MM.1S (cell line): Measurements from ENCODE around the gene DDIAS.

ENCODE experiments used
- DNase-seq: peaks from one replicate; pipeline ENCODE4 v3.0.0-alpha.2; 2015
- H2AFZ ChIP-seq: fragments of 300-600 bp; sonication (generic); 2 replicates; pipeline ENCODE4 v1.6.0; 2016; ENCODE audit warnings: antibody characterized with exemption, low read length
- H3F3A ChIP-seq: fragments of 300-600 bp; sonication (generic); 2 replicates; pipeline ENCODE4 v1.6.1; 2016; ENCODE audit warnings: mild to moderate bottlenecking, antibody characterized with exemption, low read length, moderate library complexity, mixed read lengths; ENCODE audit not compliant: insufficient read depth
- H3K27ac ChIP-seq: fragments of 300-600 bp; sonication (generic); 2 replicates; pipeline ENCODE4 v1.5.1; 2016; ENCODE audit warnings: mild to moderate bottlenecking, low read length
- H3K27me3 ChIP-seq: fragments of 300-600 bp; sonication (generic); replicated peaks from 2 replicates; pipeline ENCODE4 v1.6.0; 2016; ENCODE audit warnings: low read length; ENCODE audit not compliant: insufficient read depth
- H3K36me3 ChIP-seq: fragments of 300-600 bp; sonication (generic); replicated peaks from 2 replicates; pipeline ENCODE4 v1.6.1; 2016; ENCODE audit warnings: mild to moderate bottlenecking, low read length, mixed read lengths; ENCODE audit not compliant: insufficient read depth
- H3K4me1 ChIP-seq: fragments of 300-600 bp; sonication (generic); 2 replicates; pipeline ENCODE4 v1.6.1; 2016; ENCODE audit warnings: low read length, mixed read lengths
- H3K4me2 ChIP-seq: fragments of 300-600 bp; sonication (generic); 2 replicates; pipeline ENCODE4 v1.6.0; 2016; ENCODE audit warnings: low read depth, low read length
- H3K4me3 ChIP-seq: fragments of 300-600 bp; sonication (generic); 2 replicates; pipeline ENCODE4 v1.5.1; 2016; ENCODE audit warnings: low read length, mixed read lengths
- H3K79me2 ChIP-seq: fragments of 300-600 bp; sonication (generic); 2 replicates; pipeline ENCODE4 v1.6.1; 2016; ENCODE audit warnings: mixed run types, low read length, mixed read lengths
- H3K9ac ChIP-seq: fragments of 300-600 bp; sonication (generic); 2 replicates; pipeline ENCODE4 v1.6.1; 2016; ENCODE audit warnings: low read length, mixed read lengths
- H3K9me2 ChIP-seq: fragments of 300-600 bp; sonication (generic); replicated peaks from 2 replicates; pipeline ENCODE4 v1.6.1; 2016; ENCODE audit warnings: mild to moderate bottlenecking, low read length, mixed read lengths; ENCODE audit not compliant: insufficient read depth
- H3K9me3 ChIP-seq: fragments of 300-600 bp; sonication (generic); replicated peaks from 2 replicates; pipeline ENCODE4 v1.6.1; 2016; ENCODE audit warnings: mild to moderate bottlenecking, low read length, mixed read lengths; ENCODE audit not compliant: insufficient read depth
- H4K20me1 ChIP-seq: fragments of 300-600 bp; sonication (generic); 2 replicates; pipeline ENCODE4 v1.6.1; 2016; ENCODE audit warnings: mild to moderate bottlenecking, low read length, moderate library complexity, mixed read lengths; ENCODE audit not compliant: insufficient read depth
- CTCF ChIP-seq: fragments of 300-600 bp; sonication (generic); IDR thresholded peaks from 2 replicates; pipeline ENCODE4 v1.5.1; 2016; ENCODE audit warnings: antibody characterized with exemption, low read length, mixed read lengths
- EZH2 ChIP-seq: fragments of 300-600 bp; sonication (generic); optimal IDR thresholded peaks from 2 replicates; pipeline ENCODE3; 2017; ENCODE audit warnings: low read depth, mild to moderate bottlenecking, antibody characterized with exemption, low read length, mixed read lengths
- EZH2phosphoT487 ChIP-seq: fragments of 300-600 bp; sonication (generic); IDR thresholded peaks from 2 replicates; pipeline ENCODE4 v1.6.1; 2018; ENCODE audit warnings: antibody characterized with exemption, low read length

Gene DDIAS

GRCh38 chr11:82872377-82873150 lies 29.0 kb upstream of the DDIAS start:
- no peaks in the 10 kb centered on the region for H3K36me3 ChIP-seq
- H3K9me2 ChIP-seq, result no peaks in the 10 kb centered on the region
- H3K27ac ChIP-seq, result no peak overlapping the region
- no peak for DNase-seq
- no peaks in the 10 kb centered on the region for H3K79me2 ChIP-seq
- H3K9ac ChIP-seq, result no peak overlapping the region
- no peak for TF ChIP-seq CTCF
- TF ChIP-seq EZH2phosphoT487, result no peak
- TF ChIP-seq EZH2, result no peak
- H4K20me1 ChIP-seq, result no peaks in the 10 kb centered on the region
- H3K4me1 ChIP-seq, result peaks cover 4% of the 10 kb centered on the region
- H2AFZ ChIP-seq, result no peak overlapping the region
- no peaks in the 10 kb centered on the region for H3K9me3 ChIP-seq
- no peaks in the 10 kb centered on the region for H3F3A ChIP-seq
- no peak overlapping the region for H3K4me2 ChIP-seq
- H3K4me3 ChIP-seq, result no peak overlapping the region
- no peaks in the 10 kb centered on the region for H3K27me3 ChIP-seq

GRCh38 chr11:82873919-82874333 lies 27.6 kb upstream of the DDIAS start:
- H3K4me3 ChIP-seq, result no peak overlapping the region
- no peak overlapping the region for H2AFZ ChIP-seq
- H3K27me3 ChIP-seq, result no peaks in the 10 kb centered on the region
- H3K9me3 ChIP-seq, result no peaks in the 10 kb centered on the region
- DNase-seq, result no peak
- H3K36me3 ChIP-seq, result no peaks in the 10 kb centered on the region
- no peaks in the 10 kb centered on the region for H3F3A ChIP-seq
- H3K9me2 ChIP-seq, result no peaks in the 10 kb centered on the region
- no peak overlapping the region for H3K4me2 ChIP-seq
- TF ChIP-seq EZH2phosphoT487, result no peak
- TF ChIP-seq EZH2, result no peak
- no peak for TF ChIP-seq CTCF
- no peaks in the 10 kb centered on the region for H3K79me2 ChIP-seq
- H3K9ac ChIP-seq, result no peak overlapping the region
- H3K4me1 ChIP-seq, result peaks cover 4% of the 10 kb centered on the region; the same call in 1 of the 2 replicates
- H3K27ac ChIP-seq, result no peak overlapping the region
- H4K20me1 ChIP-seq, result no peaks in the 10 kb centered on the region

GRCh38 chr11:82874646-82875523 lies 26.7 kb upstream of the DDIAS start:
- Histone ChIP-seq H3K27ac (no peak overlapping the region), H3K4me2 (no peak overlapping the region), H3K9me3 (no peaks in the 10 kb centered on the region), H3F3A (no peaks in the 10 kb centered on the region), H3K27me3 (no peaks in the 10 kb centered on the region), H4K20me1 (no peaks in the 10 kb centered on the region), H3K9me2 (no peaks in the 10 kb centered on the region), H3K9ac (no peak overlapping the region), H3K79me2 (no peaks in the 10 kb centered on the region), H3K36me3 (no peaks in the 10 kb centered on the region), H2AFZ (no peak overlapping the region), H3K4me3 (no peak overlapping the region), H3K4me1 (peaks cover 4% of the 10 kb centered on the region; the same call in 1 of the 2 replicates)
- DNase-seq, result no peak
- no peak for TF ChIP-seq CTCF
- no peak for TF ChIP-seq EZH2
- no peak for TF ChIP-seq EZH2phosphoT487
